GM11168 (cell line): ENCODE measurements around the gene RASGRP2.

Experiments used
- in situ Hi-C: fragments of 300-500 bp; cut with MboI; formaldehyde crosslinking; loops from one replicate; pipeline ENCODE4 v1.12.0; 2022; ENCODE audit warnings: low sequenced_read_pairs; ENCODE audit not compliant: unreplicated experiment

Gene RASGRP2

DNA sequence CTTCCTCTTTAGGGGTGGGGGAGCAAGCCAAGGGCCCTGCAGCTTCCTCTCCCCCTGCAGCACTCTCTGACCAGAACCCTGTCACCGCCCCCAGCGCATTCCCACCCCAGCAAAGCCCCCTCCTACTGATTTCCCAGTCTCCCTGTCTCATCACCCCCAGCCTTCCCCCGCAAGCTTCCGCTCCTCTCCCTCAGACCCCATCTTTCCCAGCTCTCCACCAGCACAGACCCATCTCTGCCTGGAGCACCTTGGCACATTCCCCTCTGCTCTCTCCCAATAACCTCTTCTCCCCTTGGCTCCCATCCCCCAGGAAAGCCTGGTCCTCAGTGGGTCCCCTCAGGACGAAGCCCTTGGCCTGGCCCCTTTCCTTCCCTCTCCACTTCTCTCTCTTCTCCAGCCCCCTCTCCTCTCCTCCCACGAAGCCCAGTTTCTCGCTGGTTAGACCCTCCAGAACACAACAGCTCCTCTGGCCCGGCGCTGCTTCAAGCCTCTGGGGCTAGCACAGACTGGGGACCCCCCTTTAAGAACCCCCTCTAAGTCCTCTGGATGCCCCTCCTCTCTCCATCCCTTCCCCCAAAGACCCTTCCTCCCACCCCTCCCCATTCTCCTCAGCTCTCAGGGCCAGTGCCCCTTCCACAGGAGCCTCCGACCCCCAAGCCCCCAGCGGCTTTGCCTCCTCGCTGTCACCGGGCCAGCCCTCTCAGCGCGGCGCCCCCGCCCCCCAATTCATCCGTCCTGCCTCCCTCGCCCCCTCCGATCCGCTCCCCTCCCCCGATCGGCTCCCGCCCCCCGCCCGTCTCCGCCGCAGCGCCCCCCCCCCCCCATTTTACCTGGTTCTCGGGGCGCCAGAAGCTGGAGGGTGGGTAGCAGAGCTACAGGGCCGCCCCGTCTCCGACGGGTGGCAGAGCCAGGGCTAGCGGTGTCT is 21.5 kb downstream of the RASGRP2 start:
- in situ Hi-C loops: no loop called here

DNA sequence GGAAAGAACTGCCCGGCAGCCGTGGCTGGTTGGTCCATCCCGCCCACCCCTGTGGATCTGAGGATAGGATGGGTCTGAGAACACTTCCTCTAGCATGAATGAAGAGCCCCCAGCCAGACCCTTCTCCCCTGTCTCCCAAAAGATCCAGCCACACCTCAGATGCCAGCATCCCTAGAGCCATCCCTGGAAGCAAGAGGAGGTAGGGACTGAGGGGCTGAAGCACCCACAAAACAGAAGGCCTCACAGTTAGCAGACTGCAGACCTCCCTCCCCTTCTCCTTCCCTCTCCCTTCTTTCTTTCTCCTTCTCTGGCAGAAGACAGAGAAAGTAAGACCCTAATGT is 22.6 kb downstream of the RASGRP2 start:
- in situ Hi-C loops: no loop called here

- in situ Hi-C loops: no loop called here
Observed at GRCh38 chr11:64720640-64721358, 23.1 kb downstream of the RASGRP2 start.

- in situ Hi-C loops: no loop called here
Observed at GRCh38 chr11:64720167-64720566, 23.8 kb downstream of the RASGRP2 start.

DNA sequence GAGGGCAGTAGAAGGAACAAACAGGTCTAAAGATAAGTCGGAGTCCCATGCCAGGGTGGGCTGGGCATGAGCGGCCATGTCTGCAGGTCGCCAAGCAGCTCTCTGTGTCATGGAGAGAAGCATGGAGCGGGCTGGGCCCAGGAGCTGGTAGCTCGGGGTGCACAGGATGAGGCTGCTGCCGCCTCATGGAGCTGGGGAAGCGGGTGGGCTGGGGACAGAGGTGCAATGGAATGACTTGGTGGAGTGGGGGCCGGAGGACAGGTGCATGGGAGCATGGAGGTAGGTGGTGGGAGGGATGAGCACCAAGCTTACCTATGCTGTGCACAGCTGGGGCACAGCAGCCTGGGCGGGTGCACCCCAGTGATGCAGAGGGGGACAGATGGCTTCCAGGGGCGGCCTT is 24.5 kb downstream of the RASGRP2 start:
- in situ Hi-C loops: no loop called here

GRCh38 chr11:64718780-64719124 is 25.2 kb downstream of the RASGRP2 start:
- in situ Hi-C loops: no loop called here

DNA sequence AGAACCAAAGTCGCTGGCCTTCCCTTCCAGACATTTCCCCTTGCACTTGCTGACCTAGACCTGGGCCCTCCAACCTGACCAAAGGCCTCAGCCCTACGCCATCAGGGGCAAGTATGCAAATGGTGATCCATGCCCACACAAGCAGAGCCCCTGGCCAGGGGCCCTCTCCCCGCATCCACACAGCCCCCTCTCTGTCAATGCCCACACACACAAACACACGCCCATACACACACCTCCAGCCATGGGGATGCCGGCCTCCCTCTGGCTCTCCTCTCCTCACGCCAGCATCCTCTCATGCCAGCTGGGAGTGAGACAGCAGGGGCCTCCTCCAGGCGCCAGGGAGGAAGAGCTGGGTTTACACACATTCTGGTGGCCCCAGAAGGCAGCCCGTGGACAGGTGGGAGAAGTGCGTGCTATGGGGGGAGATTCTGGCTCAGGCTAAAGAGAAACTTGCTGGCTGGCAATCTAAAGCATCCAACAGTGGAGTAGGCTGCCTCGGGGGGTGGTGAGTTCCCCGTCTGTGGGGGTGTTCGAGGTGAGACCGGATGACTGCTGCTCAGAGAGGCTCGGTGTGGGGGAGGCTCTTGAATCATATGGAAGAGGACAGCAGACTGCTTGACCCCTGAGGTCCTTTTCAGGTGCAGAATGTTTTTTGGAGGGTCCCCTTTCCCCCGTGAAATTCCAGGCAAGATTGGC is 25.7 kb downstream of the RASGRP2 start:
- in situ Hi-C loops: no loop called here

GRCh38 chr11:64717268-64717578 is 26.7 kb downstream of the RASGRP2 start:
- in situ Hi-C loops: no loop called here

GRCh38 chr11:64716473-64717267 is 27.3 kb downstream of the RASGRP2 start:
- in situ Hi-C loops: no loop called here

GRCh38 chr11:64715756-64716472 is 28.0 kb downstream of the RASGRP2 start:
- in situ Hi-C loops: no loop called here

- in situ Hi-C loops: no loop called here
Observed at GRCh38 chr11:64715110-64715509, 28.8 kb downstream of the RASGRP2 start.

- in situ Hi-C loops: no loop called here
Observed at GRCh38 chr11:64714666-64715065, 29.3 kb downstream of the RASGRP2 start.

DNA sequence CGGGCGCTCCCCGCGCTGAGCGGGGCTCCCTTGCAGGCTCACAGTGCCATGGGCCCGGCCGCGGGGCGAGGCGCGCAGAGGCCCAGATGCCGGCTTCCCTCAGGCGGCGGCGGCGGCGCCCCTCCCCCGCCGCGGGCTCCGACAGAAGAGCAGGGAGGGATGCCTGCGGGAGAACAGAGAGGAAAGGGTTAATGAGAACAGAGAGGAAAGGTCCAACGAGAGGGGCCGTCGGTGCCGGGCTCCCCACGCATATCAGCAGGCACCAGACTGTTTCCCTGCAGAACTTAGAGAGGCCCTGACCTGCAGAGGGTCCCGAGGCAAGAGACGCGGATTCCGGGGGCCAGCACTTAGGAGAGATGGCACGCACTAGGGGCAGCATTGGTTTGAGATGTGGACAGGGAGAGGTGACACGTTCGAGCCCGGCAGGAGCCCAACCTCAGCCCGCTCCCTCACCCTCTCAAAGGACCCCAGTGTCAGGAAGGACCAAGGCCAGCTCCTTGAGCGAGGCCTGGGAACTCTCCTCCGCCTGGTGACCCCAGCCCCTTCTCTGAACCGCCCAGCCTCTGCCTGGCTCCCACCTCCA is 30.1 kb downstream of the RASGRP2 start:
- in situ Hi-C loops: no loop called here

DNA sequence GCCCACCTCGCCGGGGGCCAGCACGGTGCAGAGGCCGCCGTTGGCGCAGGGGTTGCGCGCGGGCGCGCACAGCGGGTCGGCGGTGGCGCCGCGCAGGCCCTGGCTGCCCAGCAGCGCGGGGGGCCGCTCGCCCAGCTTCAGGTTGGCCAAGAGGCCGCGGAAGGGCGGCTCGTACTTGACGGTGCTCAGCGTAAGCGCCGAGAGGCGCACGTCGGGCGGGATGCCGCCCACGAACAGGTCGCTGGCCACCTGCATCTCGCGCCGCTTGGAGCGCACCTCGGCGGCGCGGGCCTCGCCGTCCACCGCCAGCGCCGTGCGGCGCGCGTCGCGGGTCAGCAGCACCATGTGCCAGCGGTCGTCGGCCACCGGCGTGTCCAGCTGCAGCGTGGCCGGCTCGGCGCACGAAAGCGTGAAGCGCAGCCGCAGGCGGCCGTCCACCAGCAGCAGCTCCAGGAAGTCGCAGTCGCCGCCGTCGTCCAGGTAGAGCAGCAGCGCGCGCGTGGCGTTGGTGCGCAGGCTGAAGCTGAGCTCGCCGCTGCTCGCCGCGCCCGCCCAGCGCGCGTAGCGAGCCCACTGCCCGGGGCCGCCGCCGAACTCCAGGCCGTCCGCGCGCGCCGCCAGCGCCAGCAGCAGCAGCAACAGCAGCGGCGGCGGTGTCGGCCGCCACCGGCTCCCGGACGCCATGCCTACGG is 30.8 kb downstream of the RASGRP2 start:
- in situ Hi-C loops: no loop called here

DNA sequence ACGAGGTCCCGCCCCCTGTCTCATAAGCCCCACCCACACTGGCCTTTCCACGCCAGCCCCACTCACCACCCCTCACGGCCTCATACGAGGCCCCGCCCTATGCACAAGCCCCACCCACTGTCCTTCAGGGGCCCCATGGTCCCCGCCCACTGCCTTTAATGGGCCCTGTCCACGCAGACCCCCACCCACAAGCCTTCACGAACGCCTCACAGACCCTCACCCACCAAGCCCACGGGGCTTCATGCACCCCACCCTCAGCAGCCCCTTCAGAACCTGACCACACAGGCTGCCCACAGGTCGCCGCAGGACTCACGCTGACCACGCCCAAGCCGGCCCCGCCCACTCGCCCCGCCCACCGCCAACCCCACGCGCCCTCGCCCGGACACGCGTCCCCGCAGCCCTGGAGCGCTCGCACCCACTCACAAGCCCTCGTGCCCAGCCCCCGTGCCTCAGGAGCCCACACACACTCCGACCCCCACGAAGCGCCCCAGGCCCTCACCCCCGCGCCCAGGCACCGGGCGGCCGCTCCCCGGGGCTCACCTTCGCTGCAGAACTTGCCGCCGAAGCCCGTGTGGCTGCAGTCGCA is 31.4 kb downstream of the RASGRP2 start:
- in situ Hi-C loops: no loop called here

DNA sequence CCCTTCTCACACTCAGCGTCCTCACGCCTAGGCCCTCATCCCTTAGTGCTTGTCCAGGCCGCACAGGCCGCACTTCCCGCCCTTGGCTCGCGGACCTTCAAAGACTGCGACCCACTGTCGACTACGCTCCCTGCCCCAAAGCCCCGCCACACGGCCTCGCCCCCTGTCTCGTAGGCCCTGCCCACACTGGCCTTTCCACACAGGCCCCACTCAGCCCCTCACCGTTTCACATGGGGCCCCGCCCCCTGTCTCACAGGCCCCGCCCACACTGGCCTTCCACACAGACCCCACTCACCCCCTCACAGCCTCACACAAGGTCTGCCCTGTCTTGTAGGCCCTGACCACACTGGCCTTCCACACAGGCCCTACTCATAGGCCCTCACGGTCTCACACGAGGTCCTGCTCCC is 32.0 kb downstream of the RASGRP2 start:
- in situ Hi-C loops: no loop called here

GRCh38 chr11:64711138-64711955 is 32.6 kb downstream of the RASGRP2 start:
- in situ Hi-C loops: no loop called here
